GM12801 (cell line): ENCODE results near the gene MYO9B.

ENCODE experiments used
- CTCF ChIP-seq: IDR thresholded peaks from one replicate; pipeline ENCODE4 v1.5.1; 2011; ENCODE audit warnings: control low read depth; ENCODE audit not compliant: insufficient read length; ENCODE audit errors: extremely low read depth

MYO9B gene

DNA sequence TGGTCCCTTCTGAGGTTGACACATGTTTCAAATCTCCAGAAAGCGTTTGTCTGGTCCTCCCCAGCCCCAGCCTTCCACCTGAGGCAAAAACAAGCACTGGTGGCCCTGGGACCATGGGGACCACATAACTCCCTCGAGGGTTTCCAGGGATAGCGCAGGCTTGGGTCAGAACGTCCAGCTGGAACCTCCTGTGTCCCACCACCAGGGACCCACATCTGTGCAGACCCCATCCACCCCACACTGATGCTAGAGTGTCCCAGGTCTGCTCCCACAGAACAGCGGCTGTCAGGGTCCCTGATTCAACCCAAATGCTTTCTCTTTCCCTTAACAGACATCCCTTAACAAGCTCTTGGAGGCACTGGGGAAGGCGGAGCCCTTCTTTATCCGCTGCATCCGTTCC, 110.0 kb downstream of the MYO9B start:
- TF ChIP-seq CTCF: no peak

- no peak for TF ChIP-seq CTCF
These were observed 117.2 kb downstream of the MYO9B start for GRCh38 chr19:17192751-17193150.

- no peak for TF ChIP-seq CTCF
These were observed 119.0 kb downstream of the MYO9B start for GRCh38 chr19:17194608-17195007.

DNA sequence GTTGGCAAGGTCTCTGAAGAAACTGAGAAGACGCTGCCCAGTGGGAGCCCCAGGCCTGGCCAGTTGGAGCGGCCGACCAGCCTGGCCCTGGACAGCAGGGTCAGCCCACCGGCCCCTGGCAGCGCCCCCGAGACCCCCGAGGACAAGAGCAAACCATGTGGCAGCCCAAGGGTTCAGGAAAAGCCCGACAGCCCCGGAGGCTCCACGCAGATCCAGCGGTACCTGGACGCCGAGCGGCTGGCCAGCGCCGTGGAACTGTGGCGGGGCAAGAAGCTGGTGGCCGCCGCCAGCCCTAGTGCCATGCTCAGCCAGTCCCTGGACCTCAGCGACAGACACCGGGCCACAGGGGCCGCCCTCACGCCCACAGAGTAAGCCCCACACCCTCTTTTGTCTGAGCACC, 119.5 kb downstream of the MYO9B start:
- TF ChIP-seq CTCF: no peak

DNA sequence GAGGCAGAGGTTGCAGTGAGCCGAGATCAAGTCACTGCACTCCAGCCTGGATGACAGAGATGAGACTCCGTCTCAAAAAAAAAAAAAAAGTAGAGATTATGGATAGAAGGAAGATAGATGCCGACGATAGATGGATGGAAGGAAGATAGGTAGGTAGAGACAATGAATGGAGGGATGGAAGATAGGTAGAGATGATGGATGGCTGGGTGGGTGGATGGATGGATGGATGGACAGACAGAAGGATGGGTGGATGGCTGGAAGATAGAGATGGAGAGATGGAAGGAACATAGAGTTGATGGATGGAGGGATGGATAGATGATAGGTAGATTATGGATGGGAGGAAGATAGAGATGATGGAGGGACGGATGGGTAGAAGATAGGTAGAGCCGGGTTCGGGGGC, 121.0 kb downstream of the MYO9B start:
- no peak for TF ChIP-seq CTCF

GRCh38 chr19:17197666-17198065, 122.1 kb downstream of the MYO9B start:
- TF ChIP-seq CTCF: no peak

GRCh38 chr19:17200408-17201079, 125.0 kb downstream of the MYO9B start:
- no peak for TF ChIP-seq CTCF
